ENCODE data around the gene CPTP. TPM values are rescaled to one million over a fixed set of nuclear protein-coding genes. Genes with fewer than 3 reads are reported as not detected.
A peak's percentile ranks its signal among the peaks of the same experiment; 100 is the strongest.

The CPTP gene
- total and polyA plus RNA-seq, 2 of the 13 experiments (the other 11 are each of a cell fraction or from before 2014, with no cell fraction given): 5.5 to 9.3 TPM

- TF ChIP-seq ATF3 (CRISPR knock-in tag; IDR thresholded peaks at IDR 0.05) (peak; percentile 76; the same call in 1 of the 2 replicates), SRSF4 (IDR thresholded peaks at IDR 0.05; ENCODE audit: low read depth, low read length, poor library complexity, severe bottlenecking) (no peak), ZNF160 (CRISPR knock-in tag; IDR thresholded peaks at IDR 0.05) (peak; percentile 91), GABPA (IDR thresholded peaks at IDR 0.05; ENCODE audit: low read depth, low read length) (peak; percentile 88), GABPA (CRISPR knock-in tag; IDR thresholded peaks at IDR 0.05; ENCODE audit: low read depth) (peak; percentile 93), ZNF546 (CRISPR knock-in tag; conservative IDR thresholded peaks at IDR 0.05) (peak; percentile 90), IRF2 (CRISPR knock-in tag; IDR thresholded peaks at IDR 0.05) (peak; percentile 97), ZBTB42 (CRISPR knock-in tag; IDR thresholded peaks at IDR 0.05) (peak; percentile 77; the same call in 1 of the 2 replicates), TFAP4 (IDR thresholded peaks at IDR 0.05; ENCODE audit: borderline replicate concordance, low read depth) (peak; percentile 49; the same call in 1 of the 2 replicates), ZNF570 (CRISPR knock-in tag; IDR thresholded peaks at IDR 0.05; ENCODE audit: borderline replicate concordance) (no peak), NBN (conservative IDR thresholded peaks at IDR 0.05) (no peak), ZNF746 (CRISPR knock-in tag; IDR thresholded peaks at IDR 0.05) (peak; percentile 63), MAF1 (CRISPR knock-in tag; IDR thresholded peaks at IDR 0.05; ENCODE audit: borderline replicate concordance) (peak; percentile 96)
- TF ChIP-seq, protein P1, sequence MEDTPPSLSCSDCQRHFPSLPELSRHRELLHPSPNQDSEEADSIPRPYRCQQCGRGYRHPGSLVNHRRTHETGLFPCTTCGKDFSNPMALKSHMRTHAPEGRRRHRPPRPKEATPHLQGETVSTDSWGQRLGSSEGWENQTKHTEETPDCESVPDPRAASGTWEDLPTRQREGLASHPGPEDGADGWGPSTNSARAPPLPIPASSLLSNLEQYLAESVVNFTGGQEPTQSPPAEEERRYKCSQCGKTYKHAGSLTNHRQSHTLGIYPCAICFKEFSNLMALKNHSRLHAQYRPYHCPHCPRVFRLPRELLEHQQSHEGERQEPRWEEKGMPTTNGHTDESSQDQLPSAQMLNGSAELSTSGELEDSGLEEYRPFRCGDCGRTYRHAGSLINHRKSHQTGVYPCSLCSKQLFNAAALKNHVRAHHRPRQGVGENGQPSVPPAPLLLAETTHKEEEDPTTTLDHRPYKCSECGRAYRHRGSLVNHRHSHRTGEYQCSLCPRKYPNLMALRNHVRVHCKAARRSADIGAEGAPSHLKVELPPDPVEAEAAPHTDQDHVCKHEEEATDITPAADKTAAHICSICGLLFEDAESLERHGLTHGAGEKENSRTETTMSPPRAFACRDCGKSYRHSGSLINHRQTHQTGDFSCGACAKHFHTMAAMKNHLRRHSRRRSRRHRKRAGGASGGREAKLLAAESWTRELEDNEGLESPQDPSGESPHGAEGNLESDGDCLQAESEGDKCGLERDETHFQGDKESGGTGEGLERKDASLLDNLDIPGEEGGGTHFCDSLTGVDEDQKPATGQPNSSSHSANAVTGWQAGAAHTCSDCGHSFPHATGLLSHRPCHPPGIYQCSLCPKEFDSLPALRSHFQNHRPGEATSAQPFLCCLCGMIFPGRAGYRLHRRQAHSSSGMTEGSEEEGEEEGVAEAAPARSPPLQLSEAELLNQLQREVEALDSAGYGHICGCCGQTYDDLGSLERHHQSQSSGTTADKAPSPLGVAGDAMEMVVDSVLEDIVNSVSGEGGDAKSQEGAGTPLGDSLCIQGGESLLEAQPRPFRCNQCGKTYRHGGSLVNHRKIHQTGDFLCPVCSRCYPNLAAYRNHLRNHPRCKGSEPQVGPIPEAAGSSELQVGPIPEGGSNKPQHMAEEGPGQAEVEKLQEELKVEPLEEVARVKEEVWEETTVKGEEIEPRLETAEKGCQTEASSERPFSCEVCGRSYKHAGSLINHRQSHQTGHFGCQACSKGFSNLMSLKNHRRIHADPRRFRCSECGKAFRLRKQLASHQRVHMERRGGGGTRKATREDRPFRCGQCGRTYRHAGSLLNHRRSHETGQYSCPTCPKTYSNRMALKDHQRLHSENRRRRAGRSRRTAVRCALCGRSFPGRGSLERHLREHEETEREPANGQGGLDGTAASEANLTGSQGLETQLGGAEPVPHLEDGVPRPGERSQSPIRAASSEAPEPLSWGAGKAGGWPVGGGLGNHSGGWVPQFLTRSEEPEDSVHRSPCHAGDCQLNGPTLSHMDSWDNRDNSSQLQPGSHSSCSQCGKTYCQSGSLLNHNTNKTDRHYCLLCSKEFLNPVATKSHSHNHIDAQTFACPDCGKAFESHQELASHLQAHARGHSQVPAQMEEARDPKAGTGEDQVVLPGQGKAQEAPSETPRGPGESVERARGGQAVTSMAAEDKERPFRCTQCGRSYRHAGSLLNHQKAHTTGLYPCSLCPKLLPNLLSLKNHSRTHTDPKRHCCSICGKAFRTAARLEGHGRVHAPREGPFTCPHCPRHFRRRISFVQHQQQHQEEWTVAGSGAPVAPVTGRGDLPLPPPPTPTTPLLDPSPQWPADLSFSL (CRISPR knock-in tag; IDR thresholded peaks at IDR 0.05): no peak
- TF ChIP-seq, protein P2, sequence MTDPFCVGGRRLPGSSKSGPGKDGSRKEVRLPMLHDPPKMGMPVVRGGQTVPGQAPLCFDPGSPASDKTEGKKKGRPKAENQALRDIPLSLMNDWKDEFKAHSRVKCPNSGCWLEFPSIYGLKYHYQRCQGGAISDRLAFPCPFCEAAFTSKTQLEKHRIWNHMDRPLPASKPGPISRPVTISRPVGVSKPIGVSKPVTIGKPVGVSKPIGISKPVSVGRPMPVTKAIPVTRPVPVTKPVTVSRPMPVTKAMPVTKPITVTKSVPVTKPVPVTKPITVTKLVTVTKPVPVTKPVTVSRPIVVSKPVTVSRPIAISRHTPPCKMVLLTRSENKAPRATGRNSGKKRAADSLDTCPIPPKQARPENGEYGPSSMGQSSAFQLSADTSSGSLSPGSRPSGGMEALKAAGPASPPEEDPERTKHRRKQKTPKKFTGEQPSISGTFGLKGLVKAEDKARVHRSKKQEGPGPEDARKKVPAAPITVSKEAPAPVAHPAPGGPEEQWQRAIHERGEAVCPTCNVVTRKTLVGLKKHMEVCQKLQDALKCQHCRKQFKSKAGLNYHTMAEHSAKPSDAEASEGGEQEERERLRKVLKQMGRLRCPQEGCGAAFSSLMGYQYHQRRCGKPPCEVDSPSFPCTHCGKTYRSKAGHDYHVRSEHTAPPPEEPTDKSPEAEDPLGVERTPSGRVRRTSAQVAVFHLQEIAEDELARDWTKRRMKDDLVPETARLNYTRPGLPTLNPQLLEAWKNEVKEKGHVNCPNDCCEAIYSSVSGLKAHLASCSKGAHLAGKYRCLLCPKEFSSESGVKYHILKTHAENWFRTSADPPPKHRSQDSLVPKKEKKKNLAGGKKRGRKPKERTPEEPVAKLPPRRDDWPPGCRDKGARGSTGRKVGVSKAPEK (CRISPR knock-in tag; IDR thresholded peaks at IDR 0.05; ENCODE audit: borderline replicate concordance): no peak
- TF ChIP-seq, protein P3, sequence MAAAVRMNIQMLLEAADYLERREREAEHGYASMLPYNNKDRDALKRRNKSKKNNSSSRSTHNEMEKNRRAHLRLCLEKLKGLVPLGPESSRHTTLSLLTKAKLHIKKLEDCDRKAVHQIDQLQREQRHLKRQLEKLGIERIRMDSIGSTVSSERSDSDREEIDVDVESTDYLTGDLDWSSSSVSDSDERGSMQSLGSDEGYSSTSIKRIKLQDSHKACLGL (CRISPR knock-in tag; IDR thresholded peaks at IDR 0.05): no peak; the same call in 1 of the 2 replicates
- TF ChIP-seq, protein P4, sequence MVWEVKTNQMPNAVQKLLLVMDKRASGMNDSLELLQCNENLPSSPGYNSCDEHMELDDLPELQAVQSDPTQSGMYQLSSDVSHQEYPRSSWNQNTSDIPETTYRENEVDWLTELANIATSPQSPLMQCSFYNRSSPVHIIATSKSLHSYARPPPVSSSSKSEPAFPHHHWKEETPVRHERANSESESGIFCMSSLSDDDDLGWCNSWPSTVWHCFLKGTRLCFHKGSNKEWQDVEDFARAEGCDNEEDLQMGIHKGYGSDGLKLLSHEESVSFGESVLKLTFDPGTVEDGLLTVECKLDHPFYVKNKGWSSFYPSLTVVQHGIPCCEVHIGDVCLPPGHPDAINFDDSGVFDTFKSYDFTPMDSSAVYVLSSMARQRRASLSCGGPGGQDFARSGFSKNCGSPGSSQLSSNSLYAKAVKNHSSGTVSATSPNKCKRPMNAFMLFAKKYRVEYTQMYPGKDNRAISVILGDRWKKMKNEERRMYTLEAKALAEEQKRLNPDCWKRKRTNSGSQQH (CRISPR knock-in tag; IDR thresholded peaks at IDR 0.05; ENCODE audit: low read depth): peak; percentile 98
These were observed 50.5 kb downstream of the CPTP start, which contains the start of gene AURKAIP1 (continued) for GRCh38 chr1:1374929-1375662.
